Pancreas (tissue), 10 donors: ENCODE data around the gene PTH1R. TPM values are rescaled to one million over a fixed set of nuclear protein-coding genes. Genes with fewer than 3 reads are reported as not detected.
A peak's percentile ranks its signal among the peaks of the same experiment; 100 is the strongest.

Experiments used
- ATAC-seq, 4 donors: fragments of 200-7000 bp; cut with Tn5 transposase; one replicate each; pipeline versions ENCODE4 v1.8.0 to v1.9.1; 2020; ENCODE audit warnings: mild to moderate bottlenecking in 4 of 4, moderate library complexity in 4 of 4
- DNase-seq, 6 donors: peaks; one replicate each; pipeline ENCODE4 v3.0.0-alpha.2; 2020
- FAIRE-seq: peaks from 2 replicates; lab custom pipeline; 2012; peaks lifted over from hg19 to GRCh38; lab: Jason Lieb, UNC
- H3K27ac ChIP-seq, 4 donors: fragments of 200-600 bp; sonication (generic); 1 replicate in 3 of 4; 2 replicates in 1 of 4; pipeline versions ENCODE4 v1.5.0 to v1.8.0; 2020
- H3K27me3 ChIP-seq, 4 donors: fragments of 200-600 bp; one replicate each; pipeline ENCODE4 v1.8.0; 2021
- H3K36me3 ChIP-seq, 3 donors: fragments of 200-600 bp; sonication (generic) in 1 of 3; one replicate each; pipeline versions ENCODE4 v1.5.0 to v1.8.0; 2020 to 2021
- H3K4me1 ChIP-seq, 3 donors: fragments of 200-600 bp; one replicate each; pipeline ENCODE4 v1.8.0; 2021
- H3K4me3 ChIP-seq, 4 donors: fragments of 200-600 bp; sonication (generic) in 2 of 4; one replicate each; pipeline versions ENCODE4 v1.5.0 to v1.8.0; 2020 to 2021
- H3K9me3 ChIP-seq, 4 donors: fragments of 200-600 bp; one replicate each; pipeline ENCODE4 v1.8.0; 2021
- WGBS, 2 donors: extraction: QIAGEN DNeasy Blood & Tissue Kit; methylation state at CpG; one replicate each; pipeline ENCODE4 v1.1.7; 2013; 5-methylcytosine and 5-hydroxymethylcytosine counted together
- intact Hi-C, 3 donors: fragments of 100-400 bp; cut with DNase I; formaldehyde crosslinking; loops; one replicate each; pipeline versions ENCODE4 v1.11.1 to v1.14.2; 2022
- polyA plus RNA-seq, 2 donors: library from polyadenylated mRNA; stranded (reverse); fragments of 200-250 nt; gene quantifications; one replicate each; pipeline ENCODE4 v1.2.3, GENCODE V29; 2013
- total RNA-seq, 6 donors: library from RNA; stranded (reverse); fragmentation: NEBNext Ultra II Directional in 4 of 6; extraction: Animal tissue kit (Norgen Biotek cat#: 25700) in 4 of 6; gene quantifications; one replicate each; pipeline versions ENCODE4 v1.2.1 to v1.2.4, GENCODE V29; 2021 to 2023
- TF ChIP-seq, protein P1 (sequence below), 4 donors: fragments of 200-600 bp; sonication (generic) in 3 of 4; IDR thresholded peaks; one replicate each; pipeline versions ENCODE4 v1.5.0 to v1.8.0; 2021; ENCODE audit warnings: antibody characterized with exemption in 4 of 4
- donor health status: healthy with polysubstance abuse.
- donor health status: DM: no; HTN: no; CAD: no; lungs with moderate emphysema.
- donor health status: DM: no; HTN: no; CAD: no.
- donor health status: control.
- donor health status: control.
- donor health status: Bipolar disorder and iron deficiency.
- donor health status: DM: yes; HTN: yes; CAD: no.
- donor health status: DM: no; HTN: no; CAD: no.
- donor health status: DM: no; HTN: no; CAD: no.
- donor health status: DM: yes; HTN: yes; CAD: no.

PTH1R gene
- total and polyA plus RNA-seq, 8 donors: 0.49 to 34.8 (median 2.0) TPM

DNA sequence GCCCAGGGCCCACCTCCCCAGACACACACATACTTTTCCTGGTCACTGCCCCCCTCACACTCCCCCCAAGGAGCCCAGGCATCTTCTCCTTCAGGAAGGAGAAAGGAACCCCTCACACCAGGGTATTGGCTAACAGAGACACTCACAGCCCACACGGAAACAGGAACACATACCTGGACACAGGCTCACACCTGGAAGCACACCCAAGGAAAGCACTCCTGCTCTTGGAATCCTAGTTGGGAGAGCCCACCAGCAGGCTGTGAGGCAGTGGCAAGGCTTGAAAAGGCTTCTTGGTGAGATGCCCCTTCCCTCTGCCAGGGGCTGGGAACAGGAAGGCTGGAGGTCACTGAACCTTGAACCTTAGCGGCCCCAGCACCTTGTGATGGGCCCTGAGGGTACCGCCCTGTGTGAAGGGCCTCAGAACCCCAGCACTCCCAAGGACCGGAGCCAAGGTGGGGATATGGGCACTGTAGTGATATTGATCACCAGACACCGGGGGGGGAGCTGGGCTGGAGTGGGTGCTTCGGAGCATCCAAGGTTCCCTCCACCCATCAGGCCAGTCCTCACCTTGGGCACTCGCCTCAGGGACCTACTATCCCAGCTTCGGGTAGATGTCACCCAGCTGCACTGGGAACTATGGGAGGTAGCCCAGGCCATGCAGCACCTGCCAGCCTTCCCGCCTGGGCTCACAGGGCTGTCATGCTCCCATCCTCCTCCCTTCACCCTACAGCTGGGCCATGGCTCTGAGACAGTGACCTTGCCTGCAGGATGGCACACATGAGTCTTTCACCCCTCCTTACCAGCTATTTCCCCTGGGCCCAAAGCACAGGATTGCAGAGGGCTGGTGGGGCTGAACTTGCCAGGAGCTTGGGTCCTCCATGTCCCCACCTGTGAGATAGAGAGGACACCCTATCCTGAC is 30.6 kb upstream of the PTH1R start:
- no peaks in the 10 kb centered on the region for H3K27me3 ChIP-seq
- peak in 2 of 6 donors; percentile 42 to 63 for DNase-seq
- no peaks in the 10 kb centered on the region for H3K9me3 ChIP-seq
- WGBS, 2 donors: 77 to 80% methylated on average over 8 to 9 of the region's 9 CpGs
- H3K27ac ChIP-seq: peak overlapping the region; percentile 68 to 89 (median 81)
- peaks cover 0 to 3% (median 0%) of the 10 kb centered on the region in 3 donors for H3K4me1 ChIP-seq
- intact Hi-C loops: no loop called here
- peak overlapping the region in 2 of 4 donors; percentile 46 to 59 for H3K4me3 ChIP-seq
- no peak for FAIRE-seq
- no peak for ATAC-seq
- TF ChIP-seq, protein P1, sequence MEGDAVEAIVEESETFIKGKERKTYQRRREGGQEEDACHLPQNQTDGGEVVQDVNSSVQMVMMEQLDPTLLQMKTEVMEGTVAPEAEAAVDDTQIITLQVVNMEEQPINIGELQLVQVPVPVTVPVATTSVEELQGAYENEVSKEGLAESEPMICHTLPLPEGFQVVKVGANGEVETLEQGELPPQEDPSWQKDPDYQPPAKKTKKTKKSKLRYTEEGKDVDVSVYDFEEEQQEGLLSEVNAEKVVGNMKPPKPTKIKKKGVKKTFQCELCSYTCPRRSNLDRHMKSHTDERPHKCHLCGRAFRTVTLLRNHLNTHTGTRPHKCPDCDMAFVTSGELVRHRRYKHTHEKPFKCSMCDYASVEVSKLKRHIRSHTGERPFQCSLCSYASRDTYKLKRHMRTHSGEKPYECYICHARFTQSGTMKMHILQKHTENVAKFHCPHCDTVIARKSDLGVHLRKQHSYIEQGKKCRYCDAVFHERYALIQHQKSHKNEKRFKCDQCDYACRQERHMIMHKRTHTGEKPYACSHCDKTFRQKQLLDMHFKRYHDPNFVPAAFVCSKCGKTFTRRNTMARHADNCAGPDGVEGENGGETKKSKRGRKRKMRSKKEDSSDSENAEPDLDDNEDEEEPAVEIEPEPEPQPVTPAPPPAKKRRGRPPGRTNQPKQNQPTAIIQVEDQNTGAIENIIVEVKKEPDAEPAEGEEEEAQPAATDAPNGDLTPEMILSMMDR (IDR thresholded peaks at IDR 0.05): no peak
- H3K36me3 ChIP-seq: no peaks in the 10 kb centered on the region

DNA sequence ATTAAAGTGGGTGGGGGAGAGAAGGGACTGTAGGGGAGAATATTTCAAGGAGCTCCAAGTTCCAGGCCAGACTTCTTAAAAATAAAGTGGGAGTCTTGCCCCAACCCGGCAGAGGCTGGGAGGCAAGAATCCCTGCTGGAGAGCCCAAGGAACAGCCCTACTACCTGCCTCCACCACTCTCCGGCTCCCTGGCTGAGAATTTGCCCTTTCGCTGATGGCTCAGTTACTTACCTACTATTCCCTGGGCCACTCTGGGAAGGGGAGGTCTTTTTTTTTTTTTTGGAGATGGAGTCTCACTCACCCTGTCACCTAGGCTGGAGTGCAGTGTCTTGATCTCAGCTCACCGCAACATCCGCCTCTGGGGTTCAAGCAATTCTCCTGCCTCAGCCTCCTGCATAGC is 29.8 kb upstream of the PTH1R start:
- Histone ChIP-seq H3K4me1 (peaks cover 0 to 3% (median 0%) of the 10 kb centered on the region in 3 donors), H3K9me3 (no peaks in the 10 kb centered on the region), H3K4me3 (no peak overlapping the region), H3K36me3 (no peaks in the 10 kb centered on the region), H3K27ac (no peak overlapping the region), H3K27me3 (no peaks in the 10 kb centered on the region)
- no peak for DNase-seq
- no peak for FAIRE-seq
- no peak for ATAC-seq
- 93 to 94% methylated on average over 5 of the region's 5 CpGs for WGBS, 2 donors
- TF ChIP-seq, protein P1 (IDR thresholded peaks at IDR 0.05): no peak
- intact Hi-C loops: no loop called here

DNA sequence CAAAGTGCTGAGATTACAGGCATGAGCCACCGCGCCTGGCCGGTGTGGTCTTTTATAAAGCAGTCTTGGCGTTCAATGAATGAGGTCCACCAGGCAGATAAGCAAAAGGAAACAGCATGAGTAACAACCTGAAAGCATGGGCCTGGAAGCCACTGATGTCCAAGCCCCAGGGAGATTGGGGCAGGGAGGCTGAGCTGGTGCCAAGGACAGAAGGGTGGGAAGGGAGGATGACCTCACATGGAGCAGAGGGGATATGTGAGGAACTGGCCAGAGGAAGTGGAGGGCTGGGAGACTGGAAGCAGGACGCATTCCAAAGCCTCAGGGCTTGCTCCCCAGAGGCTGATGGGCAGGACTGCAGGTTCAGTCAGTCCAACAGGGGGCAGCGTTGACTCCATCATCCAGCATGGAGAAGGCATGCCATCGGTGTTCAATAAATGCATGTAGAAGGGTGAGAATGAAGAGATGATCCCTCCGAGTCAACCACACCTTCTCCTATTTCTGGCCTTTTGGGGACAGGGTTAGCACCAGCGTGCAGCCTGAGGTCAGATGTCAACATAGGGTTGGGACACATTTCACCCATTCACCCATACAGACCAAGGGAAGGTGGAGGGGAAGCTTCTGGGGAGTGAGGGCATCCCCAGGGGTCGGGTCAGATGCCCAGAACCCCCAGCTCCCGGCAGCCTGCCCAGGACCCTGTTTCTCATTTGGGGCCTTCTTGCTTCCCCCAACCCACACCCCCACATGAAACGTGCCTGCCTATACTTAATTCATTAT is 29.1 kb upstream of the PTH1R start:
- no peak overlapping the region for H3K27ac ChIP-seq
- FAIRE-seq: no peak
- intact Hi-C loops: no loop called here
- no peak overlapping the region for H3K4me3 ChIP-seq
- no peak for ATAC-seq
- no peaks in the 10 kb centered on the region for H3K9me3 ChIP-seq
- WGBS, 2 donors: 74 to 77% methylated on average over 12 of the region's 12 CpGs
- H3K36me3 ChIP-seq: no peaks in the 10 kb centered on the region
- peak in 3 of 6 donors; percentile 16 to 51 (median 17) for DNase-seq
- TF ChIP-seq, protein P1 (IDR thresholded peaks at IDR 0.05): no peak
- H3K4me1 ChIP-seq: peaks cover 0 to 3% (median 0%) of the 10 kb centered on the region in 3 donors
- H3K27me3 ChIP-seq: no peaks in the 10 kb centered on the region

DNA sequence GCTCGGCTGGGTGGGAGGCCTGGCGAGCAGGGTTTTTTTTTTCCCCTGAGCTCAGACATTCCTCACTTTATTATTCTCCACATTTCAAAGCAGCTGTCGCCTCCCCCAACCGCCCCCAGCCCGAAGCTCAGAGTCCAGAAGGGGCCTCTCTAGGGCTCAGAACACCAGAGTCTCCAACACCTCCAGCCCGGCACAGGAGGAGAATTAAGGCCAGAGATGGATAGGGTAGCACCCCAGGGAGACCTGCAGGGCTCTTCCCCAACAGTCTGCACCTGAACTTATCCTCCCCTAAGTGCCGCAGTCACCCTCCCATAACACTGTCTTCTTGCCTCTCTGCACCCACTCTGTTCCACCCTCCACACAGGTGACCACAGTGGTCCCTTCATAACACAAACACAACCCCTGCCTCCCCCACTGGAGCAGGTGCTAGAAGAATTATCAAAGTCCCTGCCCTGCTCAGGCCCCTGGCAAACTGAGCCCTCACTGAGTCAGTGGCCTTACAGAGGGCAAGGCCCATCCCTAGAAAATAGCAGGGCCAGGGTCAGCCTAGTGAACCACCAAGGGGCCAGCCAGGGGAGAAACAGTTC is 28.4 kb upstream of the PTH1R start:
- TF ChIP-seq, protein P1 (IDR thresholded peaks at IDR 0.05): no peak
- DNase-seq (no peak), FAIRE-seq (no peak), ATAC-seq (no peak)
- Histone ChIP-seq H3K27me3 (no peaks in the 10 kb centered on the region), H3K27ac (no peak overlapping the region), H3K36me3 (no peaks in the 10 kb centered on the region), H3K4me1 (peaks cover 0 to 3% (median 0%) of the 10 kb centered on the region in 3 donors), H3K4me3 (no peak overlapping the region), H3K9me3 (no peaks in the 10 kb centered on the region)
- intact Hi-C loops: no loop called here
- WGBS, 2 donors: 82 to 93% methylated on average over 7 of the region's 7 CpGs
